Peyer's patch (tissue), 4 donors: ENCODE data around the gene CDH4. TPM values are rescaled to one million over a fixed set of nuclear protein-coding genes. Genes with fewer than 3 reads are reported as not detected.

Source experiments
- DNase-seq, 3 donors: peaks; one replicate each; pipeline ENCODE4 v3.0.0-alpha.2; 2017 to 2019
- H3K27ac ChIP-seq, 4 donors: fragments of 200-600 bp; sonication (generic); one replicate each; pipeline ENCODE4 v1.5.1; 2016 to 2019
- H3K27me3 ChIP-seq, 2 donors: fragments of 200-600 bp; sonication (generic); one replicate each; pipeline ENCODE4 v1.5.1; 2019
- H3K36me3 ChIP-seq, 3 donors: fragments of 200-600 bp; sonication (generic); one replicate each; pipeline ENCODE4 v1.5.1; 2016 to 2019
- H3K4me1 ChIP-seq, 4 donors: fragments of 200-600 bp; sonication (generic); one replicate each; pipeline ENCODE4 v1.5.1; 2016 to 2019
- H3K4me3 ChIP-seq, 4 donors: fragments of 200-600 bp; sonication (generic); 1 replicate in 3 of 4; 2 replicates in 1 of 4; pipeline ENCODE4 v1.5.1; 2016 to 2019; ENCODE audit warnings: mild to moderate bottlenecking in 1 of 4
- H3K9me3 ChIP-seq, 4 donors: fragments of 200-600 bp; sonication (generic); one replicate each; pipeline ENCODE4 v1.5.1; 2016 to 2019; ENCODE audit warnings: mild to moderate bottlenecking in 1 of 4
- POLR2A ChIP-seq, 2 donors: fragments of 450-650 bp; IDR thresholded peaks; one replicate each; pipeline ENCODE4 v1.5.1; 2017; ENCODE audit warnings: antibody characterized with exemption in 2 of 2, mild to moderate bottlenecking in 2 of 2, moderate library complexity in 2 of 2
- total RNA-seq, 4 donors: library from RNA; depleted of rRNA; stranded (reverse); fragments of >200 nt; gene quantifications; one replicate each; pipeline ENCODE4 v1.1.0, GENCODE V29; 2016
- TF ChIP-seq, protein P1 (sequence below), 6 experiments: fragments of 450-650 bp in 4 of 6; fragments of 200-600 bp in 2 of 6; sonication (generic) in 1 of 6; IDR thresholded peaks; one replicate each; pipeline ENCODE4 v1.5.1; 2017 to 2019; ENCODE audit warnings: antibody characterized with exemption in 6 of 6, mild to moderate bottlenecking in 3 of 6, moderate library complexity in 1 of 6

The CDH4 gene
- total RNA-seq, 4 donors from 2014 or later, result 0.27 TPM; not detected in 3

DNA sequence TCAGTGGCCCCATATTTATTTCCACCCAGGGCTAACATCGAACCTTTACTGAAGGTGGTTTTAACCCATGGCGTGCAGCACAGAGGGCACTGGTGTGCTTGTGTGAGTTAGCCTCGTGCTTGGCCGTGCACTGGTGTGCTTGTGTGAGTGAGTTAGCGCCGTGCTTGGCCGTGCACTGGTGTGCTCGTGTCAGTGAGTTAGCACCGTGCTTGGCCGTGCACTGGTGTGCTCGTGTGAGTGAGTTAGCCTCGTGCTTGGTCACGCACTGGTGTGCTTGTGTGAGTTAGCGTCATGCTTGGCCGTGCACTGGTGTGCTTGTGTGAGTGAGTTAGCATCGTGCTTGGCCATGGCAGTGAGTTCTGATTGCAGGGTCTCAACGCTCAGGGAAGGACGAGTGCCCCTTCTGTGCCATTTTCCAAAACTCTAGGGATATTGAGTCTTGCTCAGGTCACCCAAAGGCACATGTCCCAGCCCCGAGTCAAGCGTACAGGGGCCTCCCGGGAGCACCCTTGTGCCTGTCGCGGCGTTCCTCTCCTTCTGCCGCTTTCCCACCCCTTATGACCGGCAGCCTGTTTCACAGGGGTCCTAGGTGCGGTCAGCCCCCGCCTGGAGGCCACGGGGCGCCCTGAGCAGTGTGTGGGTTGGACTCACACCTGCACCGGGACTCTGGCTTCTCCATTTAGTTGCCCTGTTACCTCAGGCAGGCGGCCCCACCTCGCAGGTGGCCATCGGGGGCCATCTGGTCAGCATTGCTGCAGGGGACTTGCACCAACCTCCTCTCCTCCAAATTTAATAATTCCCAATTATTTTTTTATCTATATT, 399.1 kb downstream of the CDH4 start:
- DNase-seq, result no peak
- no peaks in the 10 kb centered on the region for H3K27me3 ChIP-seq
- no peak overlapping the region for H3K27ac ChIP-seq
- no peak overlapping the region for H3K4me3 ChIP-seq
- no peaks in the 10 kb centered on the region for H3K4me1 ChIP-seq
- H3K36me3 ChIP-seq, result no peaks in the 10 kb centered on the region
- TF ChIP-seq POLR2A (IDR thresholded peaks at IDR 0.05), result no peak
- TF ChIP-seq, protein P1, sequence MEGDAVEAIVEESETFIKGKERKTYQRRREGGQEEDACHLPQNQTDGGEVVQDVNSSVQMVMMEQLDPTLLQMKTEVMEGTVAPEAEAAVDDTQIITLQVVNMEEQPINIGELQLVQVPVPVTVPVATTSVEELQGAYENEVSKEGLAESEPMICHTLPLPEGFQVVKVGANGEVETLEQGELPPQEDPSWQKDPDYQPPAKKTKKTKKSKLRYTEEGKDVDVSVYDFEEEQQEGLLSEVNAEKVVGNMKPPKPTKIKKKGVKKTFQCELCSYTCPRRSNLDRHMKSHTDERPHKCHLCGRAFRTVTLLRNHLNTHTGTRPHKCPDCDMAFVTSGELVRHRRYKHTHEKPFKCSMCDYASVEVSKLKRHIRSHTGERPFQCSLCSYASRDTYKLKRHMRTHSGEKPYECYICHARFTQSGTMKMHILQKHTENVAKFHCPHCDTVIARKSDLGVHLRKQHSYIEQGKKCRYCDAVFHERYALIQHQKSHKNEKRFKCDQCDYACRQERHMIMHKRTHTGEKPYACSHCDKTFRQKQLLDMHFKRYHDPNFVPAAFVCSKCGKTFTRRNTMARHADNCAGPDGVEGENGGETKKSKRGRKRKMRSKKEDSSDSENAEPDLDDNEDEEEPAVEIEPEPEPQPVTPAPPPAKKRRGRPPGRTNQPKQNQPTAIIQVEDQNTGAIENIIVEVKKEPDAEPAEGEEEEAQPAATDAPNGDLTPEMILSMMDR (IDR thresholded peaks at IDR 0.05), result no peak
- no peaks in the 10 kb centered on the region for H3K9me3 ChIP-seq

DNA sequence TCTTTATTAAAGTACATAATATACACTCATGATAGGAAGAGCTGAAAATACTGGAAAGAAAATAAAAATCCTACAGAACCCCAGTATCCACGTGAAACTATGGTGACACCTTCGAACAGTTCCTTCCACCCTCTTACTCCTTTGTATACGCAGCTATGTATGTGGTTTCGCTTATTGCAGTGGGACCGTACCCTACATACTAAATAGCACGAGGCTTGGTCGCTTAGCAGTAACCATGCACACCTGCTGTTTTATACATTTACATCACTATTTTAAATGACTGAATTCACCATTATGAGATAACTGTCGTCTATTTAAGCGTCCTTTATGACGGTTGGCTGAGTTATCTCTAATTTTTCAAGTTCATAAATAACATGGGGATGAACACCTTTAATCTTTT, 400.1 kb downstream of the CDH4 start:
- Histone ChIP-seq H3K27ac (no peak overlapping the region), H3K36me3 (no peaks in the 10 kb centered on the region), H3K27me3 (no peaks in the 10 kb centered on the region), H3K4me1 (no peaks in the 10 kb centered on the region), H3K9me3 (no peaks in the 10 kb centered on the region), H3K4me3 (no peak overlapping the region)
- no peak for TF ChIP-seq POLR2A (IDR thresholded peaks at IDR 0.05)
- TF ChIP-seq, protein P1 (IDR thresholded peaks at IDR 0.05), result no peak
- DNase-seq, result no peak

DNA sequence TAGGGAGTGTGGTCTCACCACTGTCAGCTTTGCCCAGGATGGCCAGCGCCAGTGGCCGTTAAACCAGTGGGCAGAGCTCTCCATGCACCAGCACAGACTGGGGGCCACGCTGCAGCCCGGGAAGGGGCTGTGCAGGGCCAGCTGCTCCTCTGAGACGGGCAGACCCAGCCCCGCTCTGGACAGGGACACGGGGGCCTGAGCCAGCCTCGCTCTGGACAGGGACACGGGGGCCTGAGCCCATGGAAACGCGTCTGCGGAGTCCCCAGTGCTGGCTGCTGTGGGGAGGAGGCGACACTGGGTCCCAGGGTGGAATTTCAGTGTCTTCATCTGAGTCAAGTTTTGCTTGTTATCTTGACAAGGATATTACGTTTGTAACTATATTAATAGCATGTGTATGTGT, 402.7 kb downstream of the CDH4 start:
- H3K27ac ChIP-seq, result no peak overlapping the region

DNA sequence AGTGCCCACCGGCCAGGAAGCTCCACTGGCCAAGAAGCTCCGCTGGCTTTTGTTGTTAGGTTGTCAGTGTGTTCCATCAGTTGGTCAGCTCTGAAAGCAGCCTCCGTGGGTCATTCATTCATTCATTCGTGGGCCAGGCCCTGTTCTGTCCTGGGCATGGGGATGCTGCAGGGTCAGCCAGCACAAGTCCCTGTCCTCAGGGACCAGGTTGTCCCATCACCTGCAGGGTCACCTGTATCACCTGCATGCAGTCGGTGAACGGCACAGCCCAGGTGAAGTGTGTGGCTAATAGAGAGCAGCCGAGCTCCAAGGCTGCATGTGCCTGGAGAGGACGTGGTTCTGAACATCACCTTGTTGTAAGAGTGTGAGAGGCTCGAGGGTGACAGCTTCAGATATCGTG, 403.5 kb downstream of the CDH4 start:
- no peak for DNase-seq
- H3K4me3 ChIP-seq, result no peak overlapping the region
- TF ChIP-seq, protein P1 (IDR thresholded peaks at IDR 0.05), result no peak
- TF ChIP-seq POLR2A (IDR thresholded peaks at IDR 0.05), result no peak
- no peaks in the 10 kb centered on the region for H3K36me3 ChIP-seq
- H3K27ac ChIP-seq, result no peak overlapping the region
- H3K4me1 ChIP-seq, result no peaks in the 10 kb centered on the region
- no peaks in the 10 kb centered on the region for H3K9me3 ChIP-seq
- no peaks in the 10 kb centered on the region for H3K27me3 ChIP-seq

More for the DNA sequence above, 402.7 kb downstream of the CDH4 start:
- DNase-seq, result no peak
- Histone ChIP-seq H3K9me3 (no peaks in the 10 kb centered on the region), H3K36me3 (no peaks in the 10 kb centered on the region), H3K4me1 (no peaks in the 10 kb centered on the region), H3K4me3 (no peak overlapping the region), H3K27me3 (no peaks in the 10 kb centered on the region)
- no peak for TF ChIP-seq POLR2A (IDR thresholded peaks at IDR 0.05)
- TF ChIP-seq, protein P1 (IDR thresholded peaks at IDR 0.05), result no peak

DNA sequence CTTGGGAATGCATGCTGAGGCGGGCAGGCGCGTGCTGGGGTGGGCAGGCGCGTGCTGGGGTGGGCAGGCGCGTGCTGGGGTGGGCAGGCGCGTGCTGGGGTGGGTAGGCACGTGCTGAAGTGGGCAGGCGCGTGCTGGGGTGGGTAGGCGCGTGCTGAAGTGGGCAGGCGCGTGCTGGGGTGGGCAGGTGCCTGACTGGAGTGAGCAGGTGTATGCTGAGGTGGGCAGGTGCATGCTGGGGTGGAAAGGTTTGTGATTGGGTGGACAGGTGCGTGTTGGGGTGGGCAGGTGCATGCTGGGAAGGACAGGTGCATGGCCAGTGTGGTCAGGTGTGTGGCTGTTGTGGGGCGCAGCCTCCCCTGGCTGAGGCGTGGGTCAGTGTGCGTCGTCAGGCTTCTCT, 404.1 kb downstream of the CDH4 start:
- DNase-seq, result no peak
- no peaks in the 10 kb centered on the region for H3K36me3 ChIP-seq
- H3K27ac ChIP-seq, result no peak overlapping the region
- H3K4me3 ChIP-seq, result no peak overlapping the region
- H3K9me3 ChIP-seq, result no peaks in the 10 kb centered on the region
- no peaks in the 10 kb centered on the region for H3K4me1 ChIP-seq
- no peaks in the 10 kb centered on the region for H3K27me3 ChIP-seq
- TF ChIP-seq POLR2A (IDR thresholded peaks at IDR 0.05), result no peak
- TF ChIP-seq, protein P1 (IDR thresholded peaks at IDR 0.05), result no peak
